SU-DHL-6 (cell line): Measurements from ENCODE around the gene FKBP8.
"Not testable (repeated sequence)": the region's sequence is repeated elsewhere in the genome, so short reads cannot be mapped to it uniquely, and the experiment has no call there.

Source experiments
- EZH2phosphoT487 ChIP-seq: fragments of 200-600 bp; sonication (generic), shearing (Covaris generic); conservative IDR thresholded peaks from 2 replicates; pipeline ENCODE4 v1.6.1; 2018; ENCODE audit warnings: mild to moderate bottlenecking, antibody characterized with exemption, low read length, moderate library complexity, mixed read lengths
- TF ChIP-seq, protein P1 (sequence below): fragments of 200-600 bp; sonication (generic); IDR thresholded peaks from one replicate; pipeline ENCODE4 v1.5.1; 2017; ENCODE audit warnings: antibody characterized with exemption, mild to moderate bottlenecking, low read length, moderate library complexity; ENCODE audit not compliant: insufficient read depth, poor library complexity, severe bottlenecking

DNA sequence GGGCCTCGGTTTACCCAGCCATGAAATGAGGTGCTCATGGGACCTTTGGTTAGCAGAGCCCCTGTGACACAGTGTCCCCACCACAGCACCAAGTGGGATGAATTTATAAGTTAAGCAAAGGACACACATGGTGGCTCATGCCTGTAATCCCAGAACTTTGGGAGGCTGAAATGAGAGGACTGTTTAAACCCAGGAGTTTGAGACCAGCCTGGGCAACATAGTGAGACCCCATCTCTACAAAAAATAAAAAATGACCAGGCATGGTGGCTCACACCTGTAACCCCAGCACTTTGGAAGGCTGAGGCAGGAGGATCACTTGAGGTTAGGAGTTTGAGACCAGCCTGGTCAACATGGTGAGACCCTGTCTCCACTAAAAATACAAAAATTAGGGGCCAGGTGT is 3.2 kb downstream of the FKBP8 start:
- TF ChIP-seq, protein P1, sequence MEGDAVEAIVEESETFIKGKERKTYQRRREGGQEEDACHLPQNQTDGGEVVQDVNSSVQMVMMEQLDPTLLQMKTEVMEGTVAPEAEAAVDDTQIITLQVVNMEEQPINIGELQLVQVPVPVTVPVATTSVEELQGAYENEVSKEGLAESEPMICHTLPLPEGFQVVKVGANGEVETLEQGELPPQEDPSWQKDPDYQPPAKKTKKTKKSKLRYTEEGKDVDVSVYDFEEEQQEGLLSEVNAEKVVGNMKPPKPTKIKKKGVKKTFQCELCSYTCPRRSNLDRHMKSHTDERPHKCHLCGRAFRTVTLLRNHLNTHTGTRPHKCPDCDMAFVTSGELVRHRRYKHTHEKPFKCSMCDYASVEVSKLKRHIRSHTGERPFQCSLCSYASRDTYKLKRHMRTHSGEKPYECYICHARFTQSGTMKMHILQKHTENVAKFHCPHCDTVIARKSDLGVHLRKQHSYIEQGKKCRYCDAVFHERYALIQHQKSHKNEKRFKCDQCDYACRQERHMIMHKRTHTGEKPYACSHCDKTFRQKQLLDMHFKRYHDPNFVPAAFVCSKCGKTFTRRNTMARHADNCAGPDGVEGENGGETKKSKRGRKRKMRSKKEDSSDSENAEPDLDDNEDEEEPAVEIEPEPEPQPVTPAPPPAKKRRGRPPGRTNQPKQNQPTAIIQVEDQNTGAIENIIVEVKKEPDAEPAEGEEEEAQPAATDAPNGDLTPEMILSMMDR = not testable (repeated sequence)
- TF ChIP-seq EZH2phosphoT487 = not testable (repeated sequence)
